ENCODE data around the gene FGD2.

GRCh38 chr6:37051138-37052026, 45.9 kb downstream of the FGD2 start:
- TF ChIP-seq, protein P1, sequence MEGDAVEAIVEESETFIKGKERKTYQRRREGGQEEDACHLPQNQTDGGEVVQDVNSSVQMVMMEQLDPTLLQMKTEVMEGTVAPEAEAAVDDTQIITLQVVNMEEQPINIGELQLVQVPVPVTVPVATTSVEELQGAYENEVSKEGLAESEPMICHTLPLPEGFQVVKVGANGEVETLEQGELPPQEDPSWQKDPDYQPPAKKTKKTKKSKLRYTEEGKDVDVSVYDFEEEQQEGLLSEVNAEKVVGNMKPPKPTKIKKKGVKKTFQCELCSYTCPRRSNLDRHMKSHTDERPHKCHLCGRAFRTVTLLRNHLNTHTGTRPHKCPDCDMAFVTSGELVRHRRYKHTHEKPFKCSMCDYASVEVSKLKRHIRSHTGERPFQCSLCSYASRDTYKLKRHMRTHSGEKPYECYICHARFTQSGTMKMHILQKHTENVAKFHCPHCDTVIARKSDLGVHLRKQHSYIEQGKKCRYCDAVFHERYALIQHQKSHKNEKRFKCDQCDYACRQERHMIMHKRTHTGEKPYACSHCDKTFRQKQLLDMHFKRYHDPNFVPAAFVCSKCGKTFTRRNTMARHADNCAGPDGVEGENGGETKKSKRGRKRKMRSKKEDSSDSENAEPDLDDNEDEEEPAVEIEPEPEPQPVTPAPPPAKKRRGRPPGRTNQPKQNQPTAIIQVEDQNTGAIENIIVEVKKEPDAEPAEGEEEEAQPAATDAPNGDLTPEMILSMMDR (IDR thresholded peaks at IDR 0.05), result peak; percentile 82 to 96 (median 90)
- no peak for TF ChIP-seq POLR2A (IDR thresholded peaks at IDR 0.05)
